GM15510 (cell line): Measurements from ENCODE around the gene NINJ1.

Experiments
- POLR2A ChIP-seq: IDR thresholded peaks from 3 replicates; pipeline ENCODE4 v1.6.1; 2011; ENCODE audit warnings: borderline replicate concordance; ENCODE audit not compliant: insufficient read length; ENCODE audit errors: extremely low read depth

NINJ1 gene

DNA sequence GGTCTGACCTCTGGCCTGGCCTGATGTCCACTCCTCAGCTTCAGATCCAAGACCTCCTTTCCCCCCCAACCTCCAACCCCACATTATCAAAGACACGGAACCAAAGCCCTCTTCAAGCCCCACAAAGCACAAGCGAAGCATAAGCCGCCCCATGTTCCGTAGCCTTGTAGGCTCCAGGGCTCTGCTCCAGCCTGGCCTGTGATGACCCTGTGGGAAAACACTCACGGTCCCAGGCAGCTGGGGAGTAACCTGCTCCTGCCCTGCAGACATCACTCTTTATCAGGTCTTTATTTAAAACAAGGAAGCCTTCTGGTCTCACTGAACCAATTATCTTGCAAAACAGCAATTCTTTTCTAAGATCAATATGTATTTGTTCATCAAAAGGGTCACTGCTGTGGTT is 34.5 kb upstream of the NINJ1 start:
- TF ChIP-seq POLR2A = no peak

DNA sequence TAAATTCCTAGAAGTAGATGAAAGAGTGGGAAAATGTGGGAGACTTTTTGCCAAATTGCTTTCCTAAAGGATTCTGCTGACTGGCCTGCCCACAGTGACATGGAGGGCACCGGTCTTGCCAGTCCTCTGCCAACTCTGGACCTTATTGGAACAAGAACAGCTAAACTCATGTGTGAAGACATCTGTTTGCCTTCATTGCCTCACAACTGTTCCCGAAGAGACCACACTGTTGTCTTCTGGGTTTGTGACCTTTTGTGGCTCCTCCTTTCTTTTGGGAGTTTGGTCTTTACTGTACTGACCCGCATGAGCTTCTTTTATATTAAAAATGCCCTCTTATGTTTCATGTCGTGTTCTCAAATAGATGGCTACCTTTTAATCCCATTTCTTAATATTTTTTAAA is 33.8 kb upstream of the NINJ1 start:
- no peak for TF ChIP-seq POLR2A

DNA sequence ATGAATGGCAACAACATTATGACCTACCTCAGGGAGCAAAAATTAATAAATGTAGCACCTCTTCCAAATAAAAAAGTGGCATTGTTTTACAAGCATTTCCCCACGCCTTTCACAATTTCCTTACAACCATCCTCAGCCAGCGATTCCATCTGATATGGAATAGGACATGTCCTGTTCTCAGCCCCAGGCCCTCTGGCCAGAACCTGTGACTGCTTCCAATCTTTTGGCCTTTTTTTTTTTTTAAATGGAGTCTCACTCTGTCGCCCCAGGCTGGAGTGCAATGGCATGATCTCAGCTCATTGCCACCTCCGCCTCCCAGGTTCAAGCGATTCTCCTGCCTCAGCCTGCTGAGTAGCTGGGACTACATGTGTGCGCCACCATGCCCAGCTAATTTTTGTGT is 33.1 kb upstream of the NINJ1 start:
- TF ChIP-seq POLR2A = no peak

DNA sequence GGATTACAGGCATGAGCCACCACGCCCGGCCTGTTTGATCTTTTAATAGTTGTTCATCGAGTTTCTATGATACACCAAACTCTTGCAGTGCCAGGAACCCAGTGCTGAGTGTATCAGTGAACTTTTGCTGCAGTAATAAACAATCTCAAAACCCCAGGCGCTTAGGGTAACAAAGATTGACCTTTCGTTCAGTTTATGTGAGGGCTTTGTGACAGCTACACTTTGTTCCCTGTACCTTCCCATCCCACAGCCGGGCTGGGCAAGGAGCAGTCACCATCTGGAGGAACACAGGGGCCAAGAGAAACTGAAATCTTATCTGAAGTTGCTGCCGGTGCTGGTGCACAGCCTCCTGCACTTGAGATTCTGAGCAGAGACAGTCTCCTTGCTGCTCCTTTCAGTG is 32.6 kb upstream of the NINJ1 start:
- no peak for TF ChIP-seq POLR2A

DNA sequence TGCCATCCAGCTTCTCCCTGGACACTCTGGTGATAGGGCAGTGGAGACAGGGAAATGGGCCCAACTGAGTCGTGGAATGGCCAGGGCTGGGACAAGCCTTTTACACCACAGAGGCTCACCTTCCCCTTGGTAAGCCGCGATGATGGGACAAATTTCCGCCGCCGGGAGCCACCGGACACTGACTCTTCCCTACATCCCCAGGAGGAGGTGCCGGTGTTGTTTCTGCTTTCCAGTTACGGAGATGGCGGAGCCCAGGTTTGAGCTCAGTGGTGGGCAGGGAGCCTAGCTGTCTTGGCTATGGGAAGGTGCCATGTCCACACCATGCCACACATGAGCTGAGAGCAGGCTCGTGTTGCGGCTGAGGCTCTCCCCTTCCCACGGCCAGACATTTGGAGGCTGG is 30.0 kb upstream of the NINJ1 start:
- TF ChIP-seq POLR2A = no peak

DNA sequence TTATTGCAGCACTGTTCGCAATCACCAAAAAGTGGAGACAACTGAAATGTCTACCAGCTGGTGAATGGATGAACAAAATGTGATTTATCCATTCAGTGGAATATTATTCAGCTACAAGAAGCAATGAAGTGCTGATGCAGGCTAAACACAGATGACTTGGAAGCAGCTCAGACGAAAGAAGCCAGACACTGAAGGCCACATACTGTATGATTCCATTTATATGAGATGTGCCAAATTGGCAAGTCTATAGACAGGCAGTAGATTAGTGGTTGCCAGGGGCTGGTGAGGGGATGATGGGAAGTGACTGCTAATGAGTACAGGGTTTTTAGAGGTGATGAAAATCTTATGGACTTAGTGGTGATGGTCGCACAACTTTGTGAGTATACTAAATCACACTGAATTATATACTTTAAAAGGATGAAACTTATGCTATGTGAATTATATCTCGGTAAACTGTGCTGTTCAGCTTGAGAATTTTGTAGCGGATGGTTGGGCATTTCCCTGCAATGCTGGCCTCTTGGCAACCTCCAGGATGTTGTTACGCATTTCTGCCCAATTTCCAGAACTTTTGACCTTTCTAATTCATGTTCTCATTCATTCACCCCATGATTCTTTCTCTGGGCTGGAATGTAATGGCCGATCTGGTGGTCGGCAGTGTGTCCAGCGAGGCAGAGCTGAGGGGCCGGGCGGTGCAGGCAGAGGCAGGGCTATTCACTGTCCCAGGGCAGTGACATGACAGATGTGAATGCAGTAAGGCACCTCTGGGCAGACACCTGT is 27.9 kb upstream of the NINJ1 start:
- no peak for TF ChIP-seq POLR2A

DNA sequence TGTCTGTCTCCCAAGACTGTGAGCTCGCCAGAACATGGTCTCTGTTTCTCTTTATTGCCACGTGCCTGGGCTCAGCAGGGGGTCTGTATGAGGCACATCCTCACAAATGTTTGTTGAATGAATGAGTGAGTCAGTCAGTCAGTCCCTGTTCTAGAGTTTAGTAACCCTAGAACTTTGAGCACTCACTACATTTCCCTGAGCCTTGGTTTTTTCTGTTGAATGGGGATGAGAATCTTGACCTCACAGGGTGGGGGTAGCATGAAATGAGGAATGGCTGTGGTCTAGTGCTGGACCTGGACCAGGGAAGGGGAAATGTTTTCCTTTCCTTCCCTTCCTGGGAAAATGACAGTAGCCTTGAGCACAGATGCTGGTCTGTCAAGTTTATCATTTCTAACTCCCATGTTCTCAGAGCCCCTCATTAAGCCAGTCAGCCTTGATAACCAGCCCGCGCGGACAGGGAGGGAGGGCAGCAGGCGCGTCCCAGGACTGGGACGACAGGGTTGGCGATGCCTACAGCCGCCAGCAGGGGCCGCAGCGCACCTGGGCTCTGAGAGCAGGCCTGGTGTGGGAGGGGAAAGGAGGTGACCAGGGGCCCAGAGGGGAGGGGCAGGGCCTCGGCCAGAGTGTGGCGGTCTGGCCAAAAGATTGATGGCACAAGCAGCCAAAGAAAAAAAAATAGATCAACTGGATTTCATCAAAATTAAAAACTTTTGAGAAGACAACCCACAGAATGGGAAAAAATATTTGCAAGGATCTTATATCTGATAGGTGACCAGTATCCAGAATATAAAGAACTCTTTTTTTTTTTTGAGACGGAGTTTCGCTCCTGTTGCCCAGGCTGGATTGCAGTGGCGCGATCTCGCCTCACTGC is 25.8 kb upstream of the NINJ1 start:
- TF ChIP-seq POLR2A = no peak

DNA sequence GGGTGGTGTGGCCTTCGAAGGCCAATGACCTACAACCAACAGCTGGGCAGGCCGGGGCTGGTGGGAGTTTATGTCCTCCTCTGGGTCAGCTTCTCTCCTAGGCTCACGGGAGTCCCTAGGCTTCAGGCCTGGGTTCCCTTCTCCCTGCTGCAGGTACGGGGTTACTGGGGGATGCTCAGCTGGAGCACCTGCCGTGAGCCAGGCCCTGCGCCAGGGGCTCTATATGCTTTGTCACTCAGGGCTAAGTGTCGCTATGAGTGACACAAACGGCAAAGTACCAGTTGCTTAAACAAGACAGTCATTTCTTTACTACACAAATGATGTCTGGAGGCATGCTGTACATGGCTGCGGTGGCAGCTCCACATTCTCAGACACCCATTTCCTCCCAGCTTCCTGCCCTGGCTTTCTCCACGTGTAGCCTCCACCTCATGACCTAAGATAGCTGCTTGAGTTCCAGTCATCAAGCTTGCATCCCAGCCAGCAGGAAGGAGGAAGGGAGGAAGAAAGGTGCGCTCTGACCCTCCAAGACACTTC is 22.5 kb upstream of the NINJ1 start:
- no peak for TF ChIP-seq POLR2A

DNA sequence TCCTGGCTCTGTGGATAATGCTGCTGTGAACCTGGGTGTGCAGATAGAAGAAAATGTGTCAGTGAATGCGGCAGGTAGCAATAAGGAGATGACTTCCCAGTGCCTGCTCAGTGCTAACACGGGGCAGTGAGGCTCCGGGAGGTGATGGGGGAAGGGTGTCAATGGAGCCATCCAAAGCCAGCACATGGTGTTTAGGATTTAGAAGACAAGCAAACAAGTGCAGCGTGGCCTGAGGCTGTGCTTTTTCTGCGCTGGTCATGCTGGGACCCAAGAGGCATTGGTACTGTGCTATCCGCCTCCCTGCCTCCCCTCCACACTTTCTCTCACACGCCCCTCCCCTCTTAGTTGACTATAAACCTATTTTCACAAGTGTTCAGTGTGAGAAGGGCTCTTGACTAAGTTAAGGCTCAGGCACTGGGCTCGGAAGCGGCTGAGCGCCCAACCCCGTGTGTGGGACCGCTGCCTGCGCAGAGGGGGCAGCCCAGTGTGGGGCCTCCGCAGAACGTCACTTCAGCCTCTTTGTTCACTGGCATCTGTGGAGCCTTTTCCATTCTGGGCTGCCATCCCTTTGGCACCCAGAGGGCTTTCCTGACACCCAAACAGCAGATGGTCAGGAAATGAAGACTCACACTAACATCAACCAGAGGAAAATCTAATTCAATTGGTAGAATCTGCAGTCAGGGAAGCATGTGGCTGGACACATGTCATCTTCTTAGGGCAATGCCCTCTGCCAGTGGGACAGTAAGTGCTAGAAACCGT is 21.8 kb upstream of the NINJ1 start:
- TF ChIP-seq POLR2A = no peak

DNA sequence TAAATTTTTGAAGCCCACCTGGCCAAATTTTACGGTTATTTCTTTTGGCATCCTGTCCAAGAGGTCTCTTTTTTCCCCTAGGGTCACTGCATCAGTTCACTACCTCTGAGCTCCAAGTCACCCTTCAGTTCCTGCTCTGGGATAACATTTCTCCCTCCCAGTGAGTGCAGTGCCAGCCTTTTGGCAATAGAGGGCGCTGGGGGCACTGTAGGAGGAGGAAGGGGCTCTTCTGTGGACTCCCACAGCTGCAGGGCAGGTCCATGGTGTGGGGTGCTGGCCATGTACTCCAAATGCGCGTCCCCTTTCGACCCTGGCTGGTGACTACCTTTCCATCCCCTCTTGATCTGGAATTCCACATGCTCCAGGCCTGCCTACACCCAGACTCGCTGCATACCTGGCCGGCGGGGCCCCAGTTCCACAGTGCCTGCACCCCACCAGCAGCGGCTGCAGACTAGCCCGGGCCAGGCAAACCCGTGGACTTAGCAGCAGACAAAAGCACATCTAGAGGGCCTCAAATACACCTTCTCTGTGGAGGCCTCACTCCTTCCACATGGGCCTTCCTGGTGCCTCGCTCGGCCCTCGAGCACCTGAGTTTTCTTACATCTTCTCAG is 20.3 kb upstream of the NINJ1 start:
- TF ChIP-seq POLR2A = no peak

DNA sequence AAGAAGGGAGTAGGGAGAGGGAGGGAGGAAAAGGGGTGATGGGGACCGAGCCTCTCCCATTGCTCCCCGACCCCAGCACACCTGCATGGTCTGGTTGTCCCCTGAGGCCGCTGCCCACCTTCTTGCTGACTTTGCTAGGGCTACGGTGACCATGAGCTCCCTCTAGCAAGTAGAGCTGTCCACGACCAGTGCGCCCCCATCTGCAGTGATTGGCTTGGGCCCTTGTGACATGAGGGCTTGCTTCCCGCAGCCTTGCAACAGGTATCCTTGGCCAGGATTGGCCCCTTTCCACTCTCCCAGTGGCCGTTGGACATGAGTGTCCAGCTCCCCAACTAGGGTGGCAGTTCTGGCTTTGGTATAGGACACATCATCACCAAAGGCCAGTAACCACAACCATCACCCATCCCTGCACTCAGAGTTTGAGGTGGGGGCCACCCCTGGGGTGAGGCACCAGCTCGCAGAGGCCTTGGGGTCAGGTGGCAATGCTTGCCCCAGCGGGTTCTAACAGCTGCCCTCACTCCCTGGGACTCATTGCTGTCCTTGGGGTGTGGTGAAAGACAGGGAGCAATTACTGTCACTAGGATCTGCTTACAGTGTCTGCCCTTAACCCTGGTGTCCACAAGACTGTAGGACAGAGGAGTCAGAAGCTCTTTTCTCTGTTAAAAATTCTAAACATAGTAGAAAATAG is 17.2 kb upstream of the NINJ1 start:
- TF ChIP-seq POLR2A = no peak

DNA sequence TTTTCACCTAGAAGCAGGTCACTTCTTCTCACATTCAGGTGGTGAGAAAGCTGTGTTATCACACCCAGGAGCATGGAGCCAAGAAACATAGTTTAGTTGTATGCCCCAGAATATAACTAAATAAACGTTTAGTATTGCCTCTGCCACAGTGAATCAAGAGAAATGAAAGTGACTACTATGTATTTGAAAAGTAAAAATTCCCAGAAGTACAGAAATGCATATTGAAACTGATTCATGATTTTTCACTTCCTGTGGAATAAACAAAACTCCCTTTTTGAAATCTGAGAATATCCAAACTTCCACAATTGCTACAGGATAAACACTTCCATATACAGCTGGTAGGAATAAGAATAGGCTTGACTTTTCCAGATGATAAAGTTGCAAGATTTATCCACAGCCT is 15.3 kb upstream of the NINJ1 start:
- TF ChIP-seq POLR2A = no peak

DNA sequence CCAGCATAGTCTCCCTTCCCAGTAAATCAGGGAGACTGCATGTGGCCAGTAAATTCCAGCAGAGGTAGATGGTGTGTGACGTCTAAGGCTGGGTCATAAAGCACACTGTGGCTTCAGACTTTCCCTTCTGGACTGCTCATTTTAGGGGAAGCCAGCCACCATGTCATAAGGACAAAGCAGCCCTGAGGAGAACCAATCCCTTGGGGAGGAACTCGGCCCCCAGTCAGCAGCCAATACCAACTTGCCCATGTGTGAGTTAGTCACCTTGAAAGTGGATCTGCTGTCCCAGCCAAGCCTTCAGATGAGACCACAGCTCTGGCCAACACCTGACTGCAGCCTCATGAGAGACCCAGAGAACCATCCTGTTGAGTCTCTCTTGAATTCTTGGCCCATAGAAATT is 14.7 kb upstream of the NINJ1 start:
- TF ChIP-seq POLR2A = no peak

DNA sequence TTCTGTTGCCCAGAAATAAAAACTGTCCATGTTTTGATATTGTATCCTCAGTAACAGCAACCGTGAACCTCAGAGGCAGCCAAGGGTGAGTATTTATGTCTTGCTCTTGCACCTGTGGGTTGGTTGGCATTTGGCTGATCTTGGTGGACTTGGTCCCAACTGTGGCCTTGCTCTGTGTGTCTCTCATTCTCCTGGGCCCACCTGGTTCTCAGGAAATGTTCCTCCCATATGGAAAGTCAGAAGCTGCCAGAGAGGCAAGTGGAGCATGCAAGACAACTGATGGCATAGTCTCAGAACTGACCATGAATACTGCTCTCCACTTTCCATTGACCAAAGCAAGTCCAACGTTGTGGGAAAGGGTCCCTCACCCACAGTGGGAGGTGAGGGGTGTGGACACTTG is 13.6 kb upstream of the NINJ1 start:
- TF ChIP-seq POLR2A = no peak
